Measurements from ENCODE around the gene BTBD6. TPM values are rescaled to one million over a fixed set of nuclear protein-coding genes. Genes with fewer than 3 reads are reported as not detected.

Gene BTBD6
- total RNA-seq, 3 donors from 2014 or later, result 45.7 to 55.8 (median 46.7) TPM

DNA sequence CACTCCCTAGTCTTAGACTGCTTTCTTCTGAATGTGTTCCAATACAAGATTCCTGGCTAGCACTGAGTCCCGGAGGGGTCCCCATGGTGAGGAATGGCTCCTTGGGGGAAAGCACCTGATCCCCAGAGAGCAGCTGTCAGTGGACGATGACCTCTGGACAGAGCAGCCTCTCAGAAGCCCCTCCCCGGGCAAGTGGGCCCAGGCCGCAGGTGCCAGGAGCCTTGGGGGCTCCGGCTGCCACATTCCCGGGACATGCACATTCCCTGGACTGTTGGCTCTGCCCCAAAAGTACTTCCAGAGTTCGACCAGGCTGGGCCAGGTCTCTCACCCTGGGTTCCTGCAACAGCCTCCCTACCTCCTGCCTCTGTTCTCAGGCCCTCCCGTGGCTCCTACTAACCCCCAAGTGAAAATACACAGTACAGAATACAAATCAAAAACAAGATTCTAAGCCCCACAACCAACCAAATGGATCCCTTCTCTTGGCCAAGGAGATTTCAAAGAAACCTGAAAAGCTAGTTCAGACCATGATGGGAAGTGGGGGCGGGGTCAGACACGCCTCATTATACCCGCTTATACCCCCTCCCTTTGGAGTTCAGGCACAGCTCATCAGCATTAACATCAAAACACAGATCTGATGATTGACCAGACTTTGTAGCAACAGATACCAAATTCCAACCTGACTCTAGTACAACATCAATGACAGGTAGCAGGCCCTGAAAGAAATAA is 23.3 kb upstream of the BTBD6 start:
- Histone ChIP-seq H3K4me3 (no peak overlapping the region), H3K36me3 (ENCODE audit: low read depth) (no peaks in the 10 kb centered on the region), H3K4me1 (ENCODE audit: low read depth) (no peaks in the 10 kb centered on the region), H3K9me3 (no peaks in the 10 kb centered on the region)
- ATAC-seq, result no peak
- TF ChIP-seq, protein P1, sequence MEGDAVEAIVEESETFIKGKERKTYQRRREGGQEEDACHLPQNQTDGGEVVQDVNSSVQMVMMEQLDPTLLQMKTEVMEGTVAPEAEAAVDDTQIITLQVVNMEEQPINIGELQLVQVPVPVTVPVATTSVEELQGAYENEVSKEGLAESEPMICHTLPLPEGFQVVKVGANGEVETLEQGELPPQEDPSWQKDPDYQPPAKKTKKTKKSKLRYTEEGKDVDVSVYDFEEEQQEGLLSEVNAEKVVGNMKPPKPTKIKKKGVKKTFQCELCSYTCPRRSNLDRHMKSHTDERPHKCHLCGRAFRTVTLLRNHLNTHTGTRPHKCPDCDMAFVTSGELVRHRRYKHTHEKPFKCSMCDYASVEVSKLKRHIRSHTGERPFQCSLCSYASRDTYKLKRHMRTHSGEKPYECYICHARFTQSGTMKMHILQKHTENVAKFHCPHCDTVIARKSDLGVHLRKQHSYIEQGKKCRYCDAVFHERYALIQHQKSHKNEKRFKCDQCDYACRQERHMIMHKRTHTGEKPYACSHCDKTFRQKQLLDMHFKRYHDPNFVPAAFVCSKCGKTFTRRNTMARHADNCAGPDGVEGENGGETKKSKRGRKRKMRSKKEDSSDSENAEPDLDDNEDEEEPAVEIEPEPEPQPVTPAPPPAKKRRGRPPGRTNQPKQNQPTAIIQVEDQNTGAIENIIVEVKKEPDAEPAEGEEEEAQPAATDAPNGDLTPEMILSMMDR (IDR thresholded peaks at IDR 0.05), result no peak
- intact Hi-C loops (cut with DNase I, micrococcal nuclease), result no loop called here
- DNase-seq, result peak in 1 of 3 donors; percentile 10

DNA sequence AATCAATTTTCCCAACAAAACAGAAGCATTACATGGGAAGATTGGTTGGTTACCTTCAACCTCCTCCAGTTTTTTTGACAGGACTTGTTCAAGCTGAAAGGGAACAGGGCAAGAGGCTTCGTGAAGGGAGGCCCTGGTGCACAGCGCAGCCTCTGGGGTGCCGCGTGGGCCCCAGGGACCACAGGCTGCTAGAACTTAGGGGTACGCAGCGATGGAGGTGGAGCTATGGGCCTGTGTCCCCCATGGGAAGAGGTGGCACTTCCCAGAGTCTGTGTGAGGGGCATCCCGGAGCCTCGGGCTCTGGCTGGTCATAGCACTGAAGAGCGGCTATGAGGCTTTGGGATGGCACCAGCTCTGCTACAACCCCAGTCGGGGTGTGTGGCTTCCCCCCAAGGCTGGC is 22.1 kb upstream of the BTBD6 start:
- intact Hi-C loops (cut with DNase I, micrococcal nuclease), result no loop called here
- Histone ChIP-seq H3K9me3 (no peaks in the 10 kb centered on the region), H3K4me3 (no peak overlapping the region), H3K4me1 (ENCODE audit: low read depth) (no peaks in the 10 kb centered on the region), H3K36me3 (ENCODE audit: low read depth) (no peaks in the 10 kb centered on the region)
- DNase-seq (peak in 1 of 3 donors; percentile 21), ATAC-seq (no peak)
- TF ChIP-seq, protein P1 (IDR thresholded peaks at IDR 0.05), result no peak

DNA sequence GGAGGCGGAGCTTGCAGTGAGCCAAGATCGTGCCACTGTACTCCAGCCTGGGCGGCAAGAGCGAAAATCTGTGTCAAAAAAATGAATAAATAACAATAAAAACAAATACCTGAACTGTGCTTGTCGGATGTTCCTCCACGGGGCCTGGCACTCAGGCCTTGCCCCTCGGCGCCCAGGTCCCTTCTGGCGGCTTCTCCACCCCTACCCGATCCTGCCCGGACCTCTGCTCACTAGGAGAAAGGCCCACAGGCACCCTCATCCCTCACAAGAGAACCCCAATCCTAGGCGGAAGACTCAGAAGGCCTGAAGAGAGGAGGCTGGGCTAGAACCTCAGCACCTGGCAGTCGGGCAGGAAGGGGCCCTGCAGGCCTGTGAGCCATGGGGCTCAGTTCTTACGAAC is 21.0 kb upstream of the BTBD6 start:
- ATAC-seq, result no peak
- H3K4me3 ChIP-seq, result no peak overlapping the region
- no peaks in the 10 kb centered on the region for H3K4me1 ChIP-seq (ENCODE audit: low read depth)
- TF ChIP-seq, protein P1 (IDR thresholded peaks at IDR 0.05), result no peak
- intact Hi-C loops (cut with DNase I, micrococcal nuclease), result no loop called here
- no peaks in the 10 kb centered on the region for H3K36me3 ChIP-seq (ENCODE audit: low read depth)
- no peaks in the 10 kb centered on the region for H3K9me3 ChIP-seq
- peak in 1 of 3 donors; percentile 10 for DNase-seq

DNA sequence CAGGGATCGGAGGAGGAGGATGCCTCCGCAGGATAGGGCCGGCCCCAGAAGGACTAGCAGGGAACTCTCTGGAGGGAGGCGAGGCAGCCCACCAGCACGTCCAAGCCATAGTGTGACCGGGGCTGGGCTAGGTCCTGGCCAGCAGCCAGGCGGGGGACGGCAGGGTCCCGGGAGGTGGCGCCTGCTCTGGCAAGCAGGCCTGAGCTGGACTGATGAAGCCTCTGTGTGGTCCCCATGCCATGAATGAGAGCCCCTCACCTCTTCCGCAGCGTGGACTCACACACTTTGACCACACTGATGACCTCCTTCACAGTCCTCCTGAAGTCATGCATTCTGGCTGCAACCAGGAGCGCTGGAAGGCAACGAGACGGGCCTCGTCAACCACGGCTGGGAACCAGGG is 19.8 kb upstream of the BTBD6 start:
- intact Hi-C loops (cut with DNase I, micrococcal nuclease), result no loop called here
- Histone ChIP-seq H3K4me3 (no peak overlapping the region), H3K36me3 (ENCODE audit: low read depth) (no peaks in the 10 kb centered on the region), H3K9me3 (no peaks in the 10 kb centered on the region), H3K4me1 (ENCODE audit: low read depth) (no peaks in the 10 kb centered on the region)
- DNase-seq, result peak in 1 of 3 donors; percentile 29
- TF ChIP-seq, protein P1 (IDR thresholded peaks at IDR 0.05), result no peak
- no peak for ATAC-seq

DNA sequence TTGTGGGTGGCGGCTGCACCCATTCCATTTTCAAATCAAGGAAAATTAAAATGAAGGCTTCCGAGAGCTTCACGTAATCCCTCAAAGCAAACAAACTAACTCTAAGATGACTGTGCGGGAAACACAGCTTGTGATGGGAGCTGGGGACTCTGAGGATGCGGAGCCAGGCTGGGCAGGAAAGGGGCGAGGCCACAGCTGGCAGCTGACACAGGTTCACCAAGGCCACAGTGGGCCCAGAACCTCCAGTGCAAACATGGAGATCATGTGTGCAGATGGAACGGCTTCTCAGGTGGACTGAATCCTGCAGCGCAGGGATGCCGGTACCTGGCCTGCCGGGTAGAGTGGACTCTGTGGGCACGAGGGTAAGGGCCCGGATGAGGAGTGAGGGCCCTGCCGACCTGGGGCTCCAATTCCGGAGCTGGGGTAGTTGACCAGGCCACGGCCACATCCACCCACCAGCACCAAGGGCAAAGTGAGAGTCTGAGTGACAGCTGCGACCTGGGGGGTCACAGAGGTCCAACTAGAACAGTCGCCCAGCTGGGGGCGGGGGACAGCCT is 19.2 kb upstream of the BTBD6 start:
- no peaks in the 10 kb centered on the region for H3K4me1 ChIP-seq (ENCODE audit: low read depth)
- TF ChIP-seq, protein P1 (IDR thresholded peaks at IDR 0.05), result no peak
- no peaks in the 10 kb centered on the region for H3K9me3 ChIP-seq
- H3K36me3 ChIP-seq (ENCODE audit: low read depth), result no peaks in the 10 kb centered on the region
- DNase-seq, result peak in 1 of 3 donors; percentile 22
- H3K4me3 ChIP-seq, result no peak overlapping the region
- ATAC-seq, result no peak
- intact Hi-C loops (cut with DNase I, micrococcal nuclease), result no loop called here
